ENCODE results near the gene SLC27A1.

SLC27A1 gene

DNA sequence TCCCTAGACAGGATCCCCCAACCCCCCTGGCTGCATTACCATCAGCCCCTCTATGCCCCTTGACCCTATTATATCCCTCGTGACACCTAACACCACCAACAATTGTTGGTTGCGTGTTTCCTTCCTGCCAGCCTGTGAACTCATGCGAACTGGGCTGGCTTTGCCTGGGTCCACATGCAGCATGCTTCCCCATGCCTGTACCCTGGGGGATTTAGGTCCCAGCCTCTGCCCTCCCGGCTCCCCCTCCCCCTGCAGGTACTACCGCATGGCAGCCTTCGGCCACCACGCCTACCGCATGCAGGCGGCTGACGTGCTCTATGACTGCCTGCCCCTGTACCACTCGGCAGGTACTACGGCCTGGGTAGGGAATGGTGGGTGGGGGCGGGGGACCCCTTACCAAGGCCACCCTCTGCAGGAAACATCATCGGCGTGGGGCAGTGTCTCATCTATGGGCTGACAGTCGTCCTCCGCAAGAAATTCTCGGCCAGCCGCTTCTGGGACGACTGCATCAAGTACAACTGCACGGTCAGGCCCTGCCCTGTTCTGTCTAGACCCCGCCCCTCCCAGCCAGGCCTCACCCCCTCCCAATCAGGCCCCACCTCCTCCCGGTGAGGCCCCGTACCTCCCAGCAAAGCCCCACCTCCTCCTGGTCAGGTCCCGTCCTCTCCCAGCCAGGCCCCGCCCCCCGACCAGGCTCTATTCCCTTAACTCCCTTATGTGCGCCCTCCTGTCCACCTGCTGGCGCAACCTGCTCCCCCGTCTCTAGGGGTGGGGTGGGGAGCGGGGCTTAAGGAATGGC lies 18.5 kb downstream of the SLC27A1 start:
- no peak overlapping the region for H3K4me3 ChIP-seq (ENCODE audit: low read depth, low read length)
- TF ChIP-seq, protein P1, sequence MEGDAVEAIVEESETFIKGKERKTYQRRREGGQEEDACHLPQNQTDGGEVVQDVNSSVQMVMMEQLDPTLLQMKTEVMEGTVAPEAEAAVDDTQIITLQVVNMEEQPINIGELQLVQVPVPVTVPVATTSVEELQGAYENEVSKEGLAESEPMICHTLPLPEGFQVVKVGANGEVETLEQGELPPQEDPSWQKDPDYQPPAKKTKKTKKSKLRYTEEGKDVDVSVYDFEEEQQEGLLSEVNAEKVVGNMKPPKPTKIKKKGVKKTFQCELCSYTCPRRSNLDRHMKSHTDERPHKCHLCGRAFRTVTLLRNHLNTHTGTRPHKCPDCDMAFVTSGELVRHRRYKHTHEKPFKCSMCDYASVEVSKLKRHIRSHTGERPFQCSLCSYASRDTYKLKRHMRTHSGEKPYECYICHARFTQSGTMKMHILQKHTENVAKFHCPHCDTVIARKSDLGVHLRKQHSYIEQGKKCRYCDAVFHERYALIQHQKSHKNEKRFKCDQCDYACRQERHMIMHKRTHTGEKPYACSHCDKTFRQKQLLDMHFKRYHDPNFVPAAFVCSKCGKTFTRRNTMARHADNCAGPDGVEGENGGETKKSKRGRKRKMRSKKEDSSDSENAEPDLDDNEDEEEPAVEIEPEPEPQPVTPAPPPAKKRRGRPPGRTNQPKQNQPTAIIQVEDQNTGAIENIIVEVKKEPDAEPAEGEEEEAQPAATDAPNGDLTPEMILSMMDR (IDR thresholded peaks at IDR 0.05; ENCODE audit: control insufficient read depth, extremely low read depth, insufficient read depth) = no peak
- no peak for DNase-seq (ENCODE audit: low read depth)

DNA sequence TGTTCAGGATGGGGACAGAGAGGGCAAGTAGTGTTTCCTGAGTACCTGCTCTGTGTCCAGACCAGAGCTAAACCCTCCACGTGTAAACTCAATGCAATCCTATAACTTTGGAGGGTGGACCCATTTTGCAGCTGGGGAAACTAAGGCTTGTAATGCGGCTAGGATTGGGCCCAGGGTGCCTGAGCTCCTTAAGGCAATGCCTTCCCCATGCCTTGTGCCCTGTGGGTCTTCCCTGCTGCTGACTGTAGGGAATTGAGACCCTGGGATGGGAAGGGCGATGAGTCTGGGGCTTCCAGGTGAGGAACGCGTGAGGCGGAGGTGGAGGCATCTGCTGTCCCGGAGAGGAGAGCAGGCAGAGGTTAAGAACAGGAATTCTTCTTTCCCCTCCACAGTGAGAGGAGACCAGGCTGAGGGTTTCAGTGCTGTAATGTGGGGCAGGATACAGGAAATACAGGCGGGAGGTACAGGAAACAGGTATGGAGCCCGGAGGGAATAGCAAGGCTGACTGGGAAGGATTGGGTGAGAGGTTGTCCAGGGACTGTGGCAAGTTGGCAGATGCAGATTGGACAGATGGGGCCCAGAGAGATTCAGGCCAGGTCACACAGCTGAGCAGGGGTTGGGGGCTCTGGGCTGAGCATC lies 19.2 kb downstream of the SLC27A1 start:
- TF ChIP-seq, protein P1 (IDR thresholded peaks at IDR 0.05; ENCODE audit: control insufficient read depth, extremely low read depth, insufficient read depth) = no peak
- DNase-seq (ENCODE audit: low read depth) = no peak
- no peak overlapping the region for H3K4me3 ChIP-seq (ENCODE audit: low read depth, low read length)

DNA sequence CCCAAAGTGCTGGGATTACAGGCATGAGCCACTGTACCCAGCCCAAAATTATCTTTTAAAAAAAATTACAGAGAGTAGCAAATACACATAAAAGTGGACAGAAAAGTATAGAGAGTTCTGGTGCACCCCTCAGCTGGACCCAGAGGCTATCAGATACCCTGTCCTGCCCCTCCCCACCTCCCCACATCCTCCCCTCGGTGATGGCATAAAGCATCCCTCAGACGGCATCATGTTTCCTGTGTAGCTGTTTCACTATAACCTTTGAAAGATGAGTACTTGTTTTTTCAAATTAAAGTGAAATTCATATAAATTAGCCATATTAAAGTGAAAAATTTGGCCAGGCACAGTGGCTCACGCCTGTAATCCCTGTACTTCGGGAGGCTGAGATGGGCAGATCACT lies 20.1 kb downstream of the SLC27A1 start:
- no peak for DNase-seq (ENCODE audit: low read depth)
- no peak overlapping the region for H3K4me3 ChIP-seq (ENCODE audit: low read depth, low read length)
- TF ChIP-seq, protein P1 (IDR thresholded peaks at IDR 0.05; ENCODE audit: control insufficient read depth, extremely low read depth, insufficient read depth) = no peak

DNA sequence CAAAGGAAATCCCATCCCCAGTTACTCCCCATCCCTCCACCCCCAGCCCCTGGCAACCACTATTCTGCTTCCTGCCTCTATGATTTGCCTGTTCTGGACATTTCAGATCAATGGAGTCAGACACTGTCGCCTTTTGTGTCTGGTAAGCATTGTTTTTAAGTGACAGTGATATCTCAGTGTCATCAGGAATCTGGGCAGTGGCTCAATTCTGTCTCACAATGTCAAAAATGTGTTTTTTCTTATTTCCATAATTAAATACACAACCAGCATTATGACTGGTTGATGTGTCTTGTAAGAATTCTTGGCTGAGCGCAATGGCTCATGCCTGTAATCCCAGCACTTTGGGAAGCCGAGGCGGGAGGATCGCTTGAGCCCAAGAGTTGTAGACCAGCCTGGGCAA lies 21.0 kb downstream of the SLC27A1 start:
- TF ChIP-seq, protein P1 (IDR thresholded peaks at IDR 0.05; ENCODE audit: control insufficient read depth, extremely low read depth, insufficient read depth) = no peak
- H3K4me3 ChIP-seq (ENCODE audit: low read depth, low read length) = no peak overlapping the region
- DNase-seq (ENCODE audit: low read depth) = no peak

DNA sequence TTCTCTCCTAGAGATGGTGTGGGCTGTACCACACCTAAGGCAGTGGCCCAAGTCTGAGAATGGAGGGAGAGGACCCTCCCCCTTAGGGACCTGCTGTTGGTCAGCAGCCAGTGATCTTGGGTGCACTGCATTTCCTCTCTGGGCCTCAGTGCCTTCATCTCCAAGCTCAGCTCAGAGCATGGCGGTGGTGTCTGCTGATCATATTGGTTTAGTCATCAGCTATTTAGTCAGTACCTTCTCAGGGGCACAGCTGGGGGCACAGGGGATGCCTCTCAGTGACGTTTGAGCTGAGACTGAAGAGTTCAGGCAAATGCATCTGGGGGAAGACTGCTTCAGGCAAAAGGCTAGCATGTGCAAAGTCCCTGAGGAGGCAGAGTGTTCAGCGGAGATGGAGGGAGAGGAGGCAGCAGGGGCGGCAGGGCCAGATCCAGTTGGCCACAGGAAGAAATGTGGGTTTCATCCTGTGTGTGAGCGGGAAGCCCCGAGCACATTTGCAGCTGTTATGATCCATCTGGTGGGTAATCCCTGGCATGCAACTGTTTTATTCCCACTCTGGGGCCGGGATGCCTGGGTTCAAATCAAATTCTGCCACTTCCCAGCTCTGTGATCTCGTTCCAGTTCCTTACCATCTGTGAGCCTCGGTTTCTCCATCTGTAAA lies 25.4 kb downstream of the SLC27A1 start:
- no peak overlapping the region for H3K4me3 ChIP-seq (ENCODE audit: low read depth, low read length)
- TF ChIP-seq, protein P1 (IDR thresholded peaks at IDR 0.05; ENCODE audit: control insufficient read depth, extremely low read depth, insufficient read depth) = no peak
- DNase-seq (ENCODE audit: low read depth) = no peak

DNA sequence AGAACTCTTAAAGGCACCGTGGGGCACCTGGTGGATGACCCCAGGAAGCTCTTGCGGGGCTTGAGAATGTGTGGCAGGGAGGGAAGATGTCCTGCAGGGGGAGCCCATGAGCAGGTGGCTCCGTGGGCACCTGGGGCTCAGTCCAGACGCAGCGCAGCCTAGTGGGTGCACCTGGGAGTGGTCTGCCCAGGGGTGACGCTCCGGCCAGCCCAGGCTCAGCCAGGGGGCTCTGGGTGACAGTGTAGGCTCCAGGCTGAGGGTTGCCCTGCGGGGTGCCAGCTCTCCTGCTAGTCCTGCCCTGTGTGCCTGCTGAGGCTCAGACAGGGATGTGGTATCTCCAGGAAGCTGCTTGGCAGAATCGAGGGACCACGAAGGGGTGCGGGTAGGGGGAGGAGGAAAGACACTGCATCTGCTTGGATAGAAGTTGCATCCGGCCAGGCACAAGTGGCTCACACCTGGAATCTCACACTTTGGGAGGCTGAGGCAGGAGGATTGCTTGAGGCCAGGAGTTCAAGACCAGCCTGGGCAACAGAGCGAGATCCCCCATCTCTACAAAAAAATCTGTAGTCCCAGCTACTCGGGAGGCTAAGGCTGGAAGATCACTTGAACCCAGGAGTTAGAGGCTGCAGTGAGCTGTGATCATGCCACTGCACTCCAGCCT lies 26.1 kb downstream of the SLC27A1 start:
- TF ChIP-seq, protein P1 (IDR thresholded peaks at IDR 0.05; ENCODE audit: control insufficient read depth, extremely low read depth, insufficient read depth) = peak; percentile 84
- no peak overlapping the region for H3K4me3 ChIP-seq (ENCODE audit: low read depth, low read length)
- DNase-seq (ENCODE audit: low read depth) = no peak

Measured in LNCaP clone FGC (cell line).